Measurements from ENCODE around the gene GRIPAP1. TPM values are rescaled to one million over a fixed set of nuclear protein-coding genes. Genes with fewer than 3 reads are reported as not detected.
A peak's percentile ranks its signal among the peaks of the same experiment; 100 is the strongest.

Gene GRIPAP1
- total RNA-seq: 89.9 and 98.4 TPM in 2 replicates
- long read RNA-seq, transcript GRIPAP1-201 (26 exons, 3,031 nt): major isoform, 20 of 61 reads
- long read RNA-seq, partial matches to known transcripts: 14 of 61 reads
- long read RNA-seq, other reads (novel, unspliced or antisense): 26 of 61 reads

DNA sequence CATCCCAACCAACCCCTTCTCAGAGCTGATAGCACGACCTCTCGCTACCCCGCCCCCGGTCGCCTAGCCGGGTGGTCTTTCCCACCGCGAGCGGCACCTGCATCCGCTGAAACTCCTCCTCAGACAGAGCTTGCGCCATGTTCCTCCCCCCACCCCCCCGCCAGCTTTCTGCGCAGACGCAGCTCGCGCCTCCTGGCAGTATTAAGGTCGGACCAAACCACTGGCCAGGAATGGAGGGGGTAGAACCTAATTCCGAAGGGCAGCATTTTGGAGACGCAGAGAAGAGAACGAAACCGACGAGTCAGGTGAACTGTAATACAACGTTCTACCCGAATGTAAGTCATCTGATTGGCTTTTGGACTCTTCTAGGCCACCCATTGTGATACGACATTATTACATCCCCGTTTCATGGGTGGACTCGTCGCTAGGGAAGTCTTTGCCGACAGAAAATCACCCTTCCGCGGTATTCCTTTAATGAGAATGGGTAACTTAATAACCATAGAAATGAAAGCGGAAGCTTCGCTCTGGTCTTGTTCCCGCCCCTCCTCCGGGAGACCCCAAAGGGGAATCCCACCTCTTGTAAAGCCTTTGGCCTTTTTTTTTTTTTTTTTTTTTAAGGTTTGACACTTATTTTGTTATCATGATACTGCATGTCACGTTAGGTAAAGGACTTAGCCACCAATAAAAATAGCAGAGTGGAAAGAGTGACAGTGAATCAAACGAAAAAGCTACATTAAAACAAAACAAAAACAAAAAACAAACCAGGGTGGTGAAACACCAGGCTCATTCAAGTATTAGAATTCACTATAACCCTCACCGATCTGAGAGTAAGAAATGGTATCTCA, at the start of gene GRIPAP1:
TSS of gene GRIPAP1 (minus strand) at position 174 of the 845 bp plus-strand sequence. CDS start at position 139, 35 bp downstream.
- H3K36me3 Mint-ChIP-seq (ENCODE audit: insufficient read depth): peaks cover 8% of the 10 kb centered on the region
- peaks cover 11% of the 10 kb centered on the region for H3K4me1 Mint-ChIP-seq (ENCODE audit: low read depth)
- no peaks in the 10 kb centered on the region for H3K27me3 Mint-ChIP-seq
- peaks cover 16% of the 10 kb centered on the region for H3K9me3 Mint-ChIP-seq (ENCODE audit: low read depth)
- peak within 1 kb of the TSS; percentile 99 for H3K4me3 Mint-ChIP-seq (ENCODE audit: low read depth)
- TF ChIP-seq, protein P1, sequence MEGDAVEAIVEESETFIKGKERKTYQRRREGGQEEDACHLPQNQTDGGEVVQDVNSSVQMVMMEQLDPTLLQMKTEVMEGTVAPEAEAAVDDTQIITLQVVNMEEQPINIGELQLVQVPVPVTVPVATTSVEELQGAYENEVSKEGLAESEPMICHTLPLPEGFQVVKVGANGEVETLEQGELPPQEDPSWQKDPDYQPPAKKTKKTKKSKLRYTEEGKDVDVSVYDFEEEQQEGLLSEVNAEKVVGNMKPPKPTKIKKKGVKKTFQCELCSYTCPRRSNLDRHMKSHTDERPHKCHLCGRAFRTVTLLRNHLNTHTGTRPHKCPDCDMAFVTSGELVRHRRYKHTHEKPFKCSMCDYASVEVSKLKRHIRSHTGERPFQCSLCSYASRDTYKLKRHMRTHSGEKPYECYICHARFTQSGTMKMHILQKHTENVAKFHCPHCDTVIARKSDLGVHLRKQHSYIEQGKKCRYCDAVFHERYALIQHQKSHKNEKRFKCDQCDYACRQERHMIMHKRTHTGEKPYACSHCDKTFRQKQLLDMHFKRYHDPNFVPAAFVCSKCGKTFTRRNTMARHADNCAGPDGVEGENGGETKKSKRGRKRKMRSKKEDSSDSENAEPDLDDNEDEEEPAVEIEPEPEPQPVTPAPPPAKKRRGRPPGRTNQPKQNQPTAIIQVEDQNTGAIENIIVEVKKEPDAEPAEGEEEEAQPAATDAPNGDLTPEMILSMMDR (IDR thresholded peaks at IDR 0.05; ENCODE audit: unreplicated experiment): no peak
- H3K27ac Mint-ChIP-seq: peak within 1 kb of the TSS; percentile 97
- peak; percentile 51 for DNase-seq (ENCODE audit: low spot score, unreplicated experiment)

DNA sequence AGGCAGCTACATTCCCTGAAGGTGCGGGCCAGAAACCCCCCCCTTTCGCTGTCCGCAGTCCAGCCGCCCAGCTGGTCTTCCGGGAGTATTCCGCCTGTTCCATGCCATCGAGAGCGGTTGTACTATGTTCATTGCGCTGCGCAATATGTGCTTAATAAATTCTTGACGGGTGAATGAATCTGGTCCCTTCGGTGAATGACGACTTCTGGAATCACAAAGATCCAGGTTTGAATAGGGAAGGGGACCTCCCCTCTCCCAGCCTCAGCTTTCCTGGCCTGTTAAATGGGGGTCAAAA, 41.9 kb upstream of the GRIPAP1 start:
- TF ChIP-seq, protein P1 (IDR thresholded peaks at IDR 0.05; ENCODE audit: unreplicated experiment): no peak
- Mint-ChIP-seq H3K36me3 (ENCODE audit: insufficient read depth) (no peaks in the 10 kb centered on the region), H3K4me3 (ENCODE audit: low read depth) (peak overlapping the region; percentile 87), H3K27me3 (no peaks in the 10 kb centered on the region), H3K9me3 (ENCODE audit: low read depth) (peaks cover 5% of the 10 kb centered on the region), H3K27ac (peak overlapping the region; percentile 42), H3K4me1 (ENCODE audit: low read depth) (peaks cover 18% of the 10 kb centered on the region)
- DNase-seq (ENCODE audit: low spot score, unreplicated experiment): no peak

- Mint-ChIP-seq H3K36me3 (ENCODE audit: insufficient read depth) (peaks cover 5% of the 10 kb centered on the region), H3K27me3 (no peaks in the 10 kb centered on the region), H3K4me3 (ENCODE audit: low read depth) (peak within 1 kb of the TSS; percentile 87), H3K27ac (peak within 1 kb of the TSS; percentile 97), H3K4me1 (ENCODE audit: low read depth) (peaks cover 18% of the 10 kb centered on the region), H3K9me3 (ENCODE audit: low read depth) (peaks cover 9% of the 10 kb centered on the region)
- TF ChIP-seq, protein P1 (IDR thresholded peaks at IDR 0.05; ENCODE audit: unreplicated experiment): peak; percentile 63
- DNase-seq (ENCODE audit: low spot score, unreplicated experiment): peak; percentile 87
Observed at GRCh38 chrX:49043220-49043986, 41.3 kb upstream of the GRIPAP1 start, which contains the start of gene TFE3. Gene TFE3 (minus strand): TSS chrX:49043357. CDS start chrX:49043226, 131 bp downstream.

- Mint-ChIP-seq H3K36me3 (ENCODE audit: insufficient read depth) (peaks cover 8% of the 10 kb centered on the region), H3K27me3 (no peaks in the 10 kb centered on the region), H3K4me1 (ENCODE audit: low read depth) (peaks cover 18% of the 10 kb centered on the region), H3K4me3 (ENCODE audit: low read depth) (peak overlapping the region; percentile 87), H3K9me3 (ENCODE audit: low read depth) (peaks cover 11% of the 10 kb centered on the region), H3K27ac (peak overlapping the region; percentile 97)
- DNase-seq (ENCODE audit: low spot score, unreplicated experiment): no peak
- TF ChIP-seq, protein P1 (IDR thresholded peaks at IDR 0.05; ENCODE audit: unreplicated experiment): no peak
Observed at GRCh38 chrX:49042581-49043219, 40.6 kb upstream of the GRIPAP1 start.
